ENCODE measurements around the gene CDAN1.

The CDAN1 gene

GRCh38 chr15:42707873-42708544 lies 28.9 kb downstream of the CDAN1 start:
- DNase-seq, result no peak

GRCh38 chr15:42707068-42707467 lies 29.9 kb downstream of the CDAN1 start:
- no peak for DNase-seq

DNA sequence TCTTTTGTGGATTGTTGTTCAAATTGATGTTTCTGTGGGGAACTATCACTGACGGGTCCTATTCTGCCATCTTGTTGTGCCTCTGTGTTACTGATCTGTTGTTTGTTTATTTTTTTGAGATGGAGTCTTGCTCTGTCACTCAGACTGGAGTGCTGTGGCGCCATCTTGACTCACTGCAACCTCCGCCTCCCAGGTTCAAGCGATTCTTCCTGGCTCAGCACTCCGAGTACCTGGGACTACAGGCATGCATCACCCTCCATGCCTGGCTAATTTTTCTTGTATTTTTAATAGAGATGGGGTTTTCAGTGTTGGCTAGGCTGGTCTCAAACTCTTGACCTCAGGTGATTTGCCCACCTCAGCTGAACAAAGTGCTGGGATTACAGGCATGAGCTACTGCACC lies 31.6 kb downstream of the CDAN1 start:
- no peak for DNase-seq

GRCh38 chr15:42704492-42704926 lies 32.4 kb downstream of the CDAN1 start:
- peak in 4 of 5 experiments; percentile 25 to 69 (median 32) for DNase-seq

GRCh38 chr15:42696626-42697025 lies 40.3 kb downstream of the CDAN1 start:
- no peak for DNase-seq

DNA sequence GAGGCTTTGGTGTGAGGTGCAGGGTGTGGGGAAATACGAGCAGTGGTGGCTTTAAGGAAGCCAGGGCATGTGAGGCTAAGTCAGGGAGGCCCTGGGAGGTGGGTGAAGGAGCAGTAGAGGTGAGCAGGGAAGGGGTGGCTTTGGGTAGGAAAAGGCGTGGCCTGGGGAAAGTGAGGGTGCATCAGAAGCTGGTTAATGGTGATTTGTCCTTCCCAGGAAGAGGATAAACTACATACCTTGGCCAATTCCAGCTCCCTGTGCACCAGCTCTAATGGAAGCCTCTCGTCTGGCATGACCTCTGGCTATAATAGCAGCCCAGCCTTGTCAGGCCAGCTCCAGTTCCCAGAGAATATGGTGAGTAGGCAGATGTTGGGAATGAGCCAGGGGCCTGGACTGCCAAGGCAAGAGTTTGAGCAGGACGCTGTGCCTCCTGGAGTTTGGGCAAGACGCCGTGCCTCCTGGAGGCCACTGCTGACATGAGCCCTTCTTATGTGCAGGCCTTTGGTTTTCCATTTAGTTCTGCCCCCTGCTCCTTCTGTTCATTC lies 41.3 kb downstream of the CDAN1 start:
- no peak for DNase-seq

DNA sequence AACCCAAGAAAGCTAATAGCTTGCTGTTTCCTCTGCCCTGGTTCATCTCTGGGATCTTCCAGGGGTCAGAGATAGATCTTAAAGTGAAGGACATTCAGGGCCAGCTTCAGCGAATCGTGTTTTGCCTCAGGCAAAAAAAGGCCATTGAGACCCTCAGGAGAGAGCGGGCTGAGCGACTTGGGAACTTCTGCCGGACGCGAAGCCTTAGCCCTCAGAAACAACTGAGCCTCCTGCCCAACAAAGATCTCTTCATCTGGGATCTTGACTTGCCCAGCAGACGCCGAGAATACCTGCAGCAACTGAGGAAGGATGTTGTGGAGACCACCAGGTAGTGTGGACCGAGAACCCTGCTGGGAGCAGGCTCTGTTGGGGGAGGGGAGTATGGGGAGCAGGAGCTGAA lies 42.5 kb downstream of the CDAN1 start:
- no peak for DNase-seq

DNA sequence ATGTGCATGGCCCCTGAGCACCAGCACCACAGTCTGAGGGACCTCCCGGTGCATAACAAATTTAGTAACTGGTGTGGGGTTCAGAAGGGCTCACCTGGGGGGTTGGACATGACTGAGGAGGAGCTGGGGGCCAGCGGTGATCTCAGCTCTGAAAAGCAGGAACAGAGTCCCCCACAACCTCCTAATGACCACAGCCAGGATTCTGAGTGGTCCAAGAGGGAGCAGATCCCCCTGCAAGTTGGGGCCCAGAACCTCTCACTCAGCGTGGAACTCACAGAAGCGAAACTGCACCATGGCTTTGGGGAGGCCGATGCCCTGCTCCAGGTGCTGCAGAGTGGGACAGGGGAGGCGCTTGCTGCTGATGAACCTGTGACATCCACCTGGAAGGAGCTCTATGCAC lies 43.0 kb downstream of the CDAN1 start:
- DNase-seq, result no peak

- no peak for DNase-seq
Measured at GRCh38 chr15:42693496-42693895, 43.4 kb downstream of the CDAN1 start.

DNA sequence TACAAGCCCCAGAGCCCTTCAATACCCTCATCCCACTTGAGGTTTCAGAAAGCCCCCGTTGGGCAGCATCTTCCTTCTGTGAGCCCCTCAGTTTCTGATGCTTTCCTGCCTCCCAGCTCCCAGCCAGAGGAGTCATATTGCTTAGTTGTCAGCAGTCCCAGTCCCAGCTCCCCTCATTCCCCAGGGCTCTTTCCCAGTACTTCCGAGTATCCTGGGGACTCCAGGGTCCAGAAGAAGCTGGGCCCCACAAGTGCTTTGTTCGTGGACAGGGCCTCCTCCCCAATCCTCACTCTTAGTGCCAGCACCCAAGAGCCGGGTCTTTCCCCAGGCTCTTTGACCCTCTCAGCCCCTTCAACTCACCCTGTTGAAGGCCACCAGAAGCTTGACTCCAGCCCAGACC lies 43.9 kb downstream of the CDAN1 start:
- no peak for DNase-seq

DNA sequence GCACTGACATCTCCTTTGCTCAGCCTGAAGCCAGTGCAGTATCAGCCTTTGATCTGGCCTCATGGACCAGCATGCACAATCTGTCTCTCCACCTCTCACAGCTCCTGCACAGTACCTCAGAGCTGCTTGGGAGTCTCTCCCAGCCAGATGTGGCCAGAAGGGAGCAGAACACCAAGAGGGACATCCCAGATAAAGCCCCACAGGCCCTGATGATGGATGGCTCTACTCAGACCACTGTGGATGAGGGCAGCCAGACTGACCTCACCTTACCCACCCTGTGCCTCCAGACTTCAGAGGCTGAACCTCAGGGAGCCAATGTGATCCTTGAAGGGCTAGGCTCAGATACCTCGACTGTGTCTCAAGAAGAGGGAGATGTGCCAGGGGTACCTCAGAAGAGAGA lies 44.4 kb downstream of the CDAN1 start:
- no peak for DNase-seq

- DNase-seq, result no peak
Measured at GRCh38 chr15:42691770-42692169, 45.2 kb downstream of the CDAN1 start.

DNA sequence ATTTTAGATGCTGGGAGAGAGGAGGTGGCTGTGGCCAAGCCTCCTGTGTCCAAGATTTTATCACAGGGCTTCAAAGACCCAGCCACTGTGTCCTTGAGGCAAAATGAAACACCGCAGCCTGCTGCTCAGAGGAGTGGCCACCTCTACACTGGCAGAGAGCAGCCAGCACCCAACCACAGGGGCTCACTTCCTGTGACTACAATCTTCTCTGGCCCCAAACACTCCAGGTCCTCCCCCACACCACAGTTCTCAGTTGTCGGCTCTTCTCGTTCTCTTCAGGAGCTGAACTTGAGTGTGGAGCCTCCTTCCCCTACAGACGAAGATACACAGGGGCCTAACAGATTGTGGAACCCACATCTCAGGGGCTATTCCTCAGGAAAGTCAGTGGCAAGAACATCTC lies 45.6 kb downstream of the CDAN1 start:
- DNase-seq, result peak in 1 of 5 experiments; percentile 67

GRCh38 chr15:42688301-42688700 lies 48.6 kb downstream of the CDAN1 start:
- no peak for DNase-seq

GRCh38 chr15:42687740-42688139 lies 49.2 kb downstream of the CDAN1 start:
- no peak for DNase-seq

GRCh38 chr15:42686281-42686680 lies 50.6 kb downstream of the CDAN1 start:
- DNase-seq, result no peak

GRCh38 chr15:42681119-42681518 lies 55.8 kb downstream of the CDAN1 start:
- DNase-seq, result no peak

- peak in 1 of 5 experiments; percentile 90 for DNase-seq
Measured at GRCh38 chr15:42680142-42680482, 56.8 kb downstream of the CDAN1 start.

- DNase-seq, result no peak
Measured at GRCh38 chr15:42679285-42680141, 57.4 kb downstream of the CDAN1 start.

DNA sequence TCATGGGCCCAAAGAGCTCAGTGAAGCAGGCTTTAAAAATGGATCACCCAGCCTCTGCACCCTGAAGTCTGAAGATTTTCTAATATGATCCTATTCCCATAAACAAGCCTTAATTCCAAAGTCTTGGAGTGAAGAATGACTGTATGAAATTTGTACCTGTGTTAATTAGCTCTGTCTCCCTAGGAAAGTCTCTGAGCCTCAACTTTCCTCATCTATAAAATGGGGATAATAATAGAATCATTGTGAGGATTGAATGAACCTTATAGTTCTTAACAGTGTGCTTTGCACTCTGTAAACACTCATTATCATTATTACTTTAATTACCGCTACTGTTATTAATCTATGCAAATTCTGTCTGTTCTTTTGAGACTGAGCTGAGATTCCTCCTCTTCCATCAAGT lies 61.9 kb downstream of the CDAN1 start:
- DNase-seq, result no peak

- no peak for DNase-seq
Measured at GRCh38 chr15:42674472-42674871, 62.5 kb downstream of the CDAN1 start.
